Measurements from ENCODE around the gene NFYA. TPM values are rescaled to one million over a fixed set of nuclear protein-coding genes. Genes with fewer than 3 reads are reported as not detected.

The NFYA gene
- total RNA-seq, 1 experiment from 2014 or later, result 43.0 TPM

DNA sequence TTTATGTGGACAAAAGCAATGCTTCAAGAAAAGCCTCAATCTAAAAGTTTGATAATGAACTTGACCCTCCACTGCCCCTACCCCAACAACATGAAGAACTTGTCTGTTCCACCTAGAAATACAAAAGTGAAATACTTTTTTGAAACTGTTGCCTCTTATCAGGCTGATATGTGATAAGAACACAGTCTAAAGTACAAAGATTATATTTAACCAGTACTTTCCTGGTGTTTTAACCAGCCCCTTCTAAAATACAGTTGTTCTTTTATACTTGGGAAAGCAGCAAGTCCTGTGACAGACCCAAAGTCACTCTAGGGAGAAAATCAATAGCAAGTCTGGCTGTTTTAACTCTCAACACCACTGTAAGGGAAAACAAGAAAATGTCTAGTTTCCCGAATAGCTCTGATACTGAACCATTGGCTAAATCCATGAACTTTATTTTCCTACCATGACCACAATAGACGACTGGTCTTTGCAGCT, 7.2 kb upstream of the NFYA start:
- Histone ChIP-seq H3K4ac (ENCODE audit: low read depth, low read length) (no peak overlapping the region), H4K20me1 (ENCODE audit: control insufficient read depth, insufficient read depth, insufficient read length) (no peaks in the 10 kb centered on the region), H3K27ac (ENCODE audit: insufficient read length, low read depth, low read length) (no peak overlapping the region), H2AK5ac (ENCODE audit: insufficient read length, low read length) (no peak overlapping the region), H2BK20ac (ENCODE audit: low read depth, low read length, poor library complexity, severe bottlenecking) (no peak overlapping the region), H2BK15ac (ENCODE audit: low read depth, low read length) (no peak overlapping the region), H2BK5ac (ENCODE audit: insufficient read length, low read length) (no peak overlapping the region), H2AFZ (ENCODE audit: low read length) (no peak overlapping the region), H3K27me3 (ENCODE audit: insufficient read depth, low read length) (no peaks in the 10 kb centered on the region), H3K56ac (ENCODE audit: insufficient read length, low read depth, low read length) (no peak overlapping the region), H3K4me1 (ENCODE audit: insufficient read depth, low read length) (no peaks in the 10 kb centered on the region), H4K8ac (replicated peaks; ENCODE audit: insufficient read length, low read depth, low read length) (no peak overlapping the region), H3K23me2 (ENCODE audit: insufficient read length, low read depth, low read length, poor library complexity, severe bottlenecking) (no peaks in the 10 kb centered on the region), H4K5ac (ENCODE audit: insufficient read length, low read depth, low read length) (no peak overlapping the region), H3K9me3 (ENCODE audit: control insufficient read depth, low read depth, low read length) (no peaks in the 10 kb centered on the region), H3K79me1 (ENCODE audit: insufficient read depth, low read depth, low read length, poor library complexity, severe bottlenecking) (no peaks in the 10 kb centered on the region), H2BK120ac (ENCODE audit: low read depth, low read length, poor library complexity, severe bottlenecking) (no peak overlapping the region), H3K4me2 (ENCODE audit: insufficient read depth, insufficient read length, low read length) (no peak overlapping the region), H3K79me2 (ENCODE audit: insufficient read depth, low read length) (no peaks in the 10 kb centered on the region), H3T11ph (ENCODE audit: low read length) (no peak overlapping the region), H3K14ac (ENCODE audit: insufficient read depth, low read length) (no peak overlapping the region), H2BK12ac (ENCODE audit: insufficient read length, low read depth, low read length) (no peak overlapping the region), H3K18ac (ENCODE audit: insufficient read length, low read depth, low read length) (no peak overlapping the region), H4K91ac (ENCODE audit: insufficient read length, low read depth, low read length) (no peak overlapping the region), H3K23ac (ENCODE audit: insufficient read length, low read depth, low read length) (no peak overlapping the region), H3K9ac (ENCODE audit: extremely low read depth, insufficient read length, low read length) (no peak overlapping the region)
- no CpG with 5 or more reads among the region's 2 CpGs for WGBS (ENCODE audit: extremely low coverage, insufficient read length, low lambda C conversion rate)
- Mint-ChIP-seq H3K36me3 (ENCODE audit: insufficient read depth in 1 of 3, low read depth in 3 of 3) (peaks cover 2 to 48% (median 45%) of the 10 kb centered on the region in 3 experiments; a peak in 5 of 7 replicates), H3K27ac (no peak overlapping the region; a peak in 1 of 7 replicates), H3K9me3 (no peaks in the 10 kb centered on the region), H3K27me3 (ENCODE audit: low read depth) (no peaks in the 10 kb centered on the region), H3K4me3 (no peak overlapping the region), H3K4me1 (peaks cover 2 to 7% of the 10 kb centered on the region in 2 experiments)
- no peak for TF ChIP-seq CTCF (conservative IDR thresholded peaks at IDR 0.05)
- no peak for DNase-seq

Measured in H9 (cell line).